K562 (cell line): ENCODE results near the gene NFATC1. TPM values are rescaled to one million over a fixed set of nuclear protein-coding genes. Genes with fewer than 3 reads are reported as not detected.

Experiments
- GTF2B ChIP-seq: IDR thresholded peaks from 2 replicates; pipeline ENCODE4 v1.6.1; 2011; ENCODE audit not compliant: insufficient read length; ENCODE audit errors: extremely low read depth
- MAZ ChIP-seq, 2 experiments: fragments of 450-650 bp in 1 of 2; sonication (generic) in 1 of 2; formaldehyde crosslinking; IDR thresholded peaks in 1 of 2; conservative IDR thresholded peaks in 1 of 2; 2 replicates each; pipeline versions ENCODE4 v1.4.0 to v1.5.0; 2020; ENCODE audit warnings: mild to moderate bottlenecking in 1 of 2, missing genetic modification reagents in 1 of 2
- NR2C1 ChIP-seq, 2 experiments: fragments of 450-650 bp; IDR thresholded peaks; 2 replicates each; pipeline ENCODE4 v1.6.1; 2017; ENCODE audit warnings: mild to moderate bottlenecking in 2 of 2, antibody characterized with exemption in 1 of 2, inconsistent platforms in 1 of 2, missing compliant biosample characterization in 1 of 2, missing genetic modification characterization in 1 of 2
- NR4A1 ChIP-seq, 2 experiments: fragments of 250-450 bp in 1 of 2; fragments of 450-650 bp in 1 of 2; sonication (Bioruptor Pico) in 1 of 2; IDR thresholded peaks; 2 replicates each; pipeline versions ENCODE4 v1.4.0 to v1.6.1; 2016 to 2020; ENCODE audit warnings: mild to moderate bottlenecking in 2 of 2, missing compliant biosample characterization in 1 of 2, missing genetic modification characterization in 1 of 2, moderate library complexity in 1 of 2
- RERE ChIP-seq: sonication (generic); formaldehyde crosslinking; IDR thresholded peaks from 2 replicates; pipeline ENCODE4 v1.8.0; 2023; ENCODE audit warnings: missing genetic modification reagents, mild to moderate bottlenecking, borderline replicate concordance
- SIN3A ChIP-seq, 2 experiments: fragments of 150-350 bp in 1 of 2; IDR thresholded peaks; 2 replicates each; pipeline ENCODE4 v1.6.1; 2011 to 2016; ENCODE audit warnings: borderline replicate concordance in 2 of 2, low read depth in 2 of 2, low read length in 2 of 2, mild to moderate bottlenecking in 2 of 2, moderate library complexity in 2 of 2; ENCODE audit not compliant: control insufficient read depth in 1 of 2
- SMARCC2 ChIP-seq: fragments of 450-650 bp; IDR thresholded peaks from 2 replicates; pipeline ENCODE4 v1.6.1; 2017; ENCODE audit warnings: antibody characterized with exemption, moderate library complexity, mild to moderate bottlenecking, low read depth
- ZNF212 ChIP-seq: fragments of 450-650 bp; formaldehyde crosslinking; IDR thresholded peaks from 2 replicates; pipeline ENCODE4 v1.4.0; 2020; ENCODE audit warnings: mild to moderate bottlenecking
- polyA plus RNA-seq, 8 experiments: library from polyadenylated mRNA; depleted of rRNA in 4 of 8; stranded (reverse) in 5 of 8; unstranded in 3 of 8; fragments of >200 nt; fragmentation: Nextera tagmentation in 2 of 8; fragmentation: Illumina TruSeq in 1 of 8; extraction: Ambion mirVana in 2 of 8; extraction: Trizol in 1 of 8; gene quantifications; 2 replicates each; pipeline versions ENCODE4 v1.2.1 to v1.2.3, GENCODE V29; 2011 to 2014; ENCODE audit warnings: inconsistent platforms in 1 of 8, missing spikeins in 1 of 8
- total RNA-seq, 7 experiments: library from RNA; depleted of rRNA in 6 of 7; stranded (reverse); fragments of >200 nt in 6 of 7; fragmentation: Illumina TruSeq in 2 of 7; extraction: Trizol in 2 of 7; gene quantifications; 2 replicates each; pipeline versions ENCODE4 v1.2.1 to v1.2.3, GENCODE V29; 2011 to 2021; ENCODE audit warnings: low replicate concordance in 1 of 7
- TF ChIP-seq, protein P1 (sequence below): fragments of 250-450 bp; sonication (Bioruptor Pico); IDR thresholded peaks from 2 replicates; pipeline ENCODE4 v1.5.0; 2020; ENCODE audit warnings: mild to moderate bottlenecking, borderline replicate concordance

NFATC1 gene
- total and polyA plus RNA-seq, 9 of the 15 experiments (the other 6 are each of a cell fraction or from before 2014, with no cell fraction given) = 1.1 to 16.4 (median 2.5) TPM

GRCh38 chr18:79523206-79523735 lies 127.5 kb downstream of the NFATC1 start (continued):
- TF ChIP-seq RERE (CRISPR knock-in tag) (no peak), SMARCC2 (no peak), NR4A1 (CRISPR knock-in tag; IDR thresholded peaks at IDR 0.05) (no peak), NR4A1 (tag; IDR thresholded peaks at IDR 0.05) (no peak), MAZ (CRISPR knock-in tag; conservative IDR thresholded peaks at IDR 0.05 in 1 of 2, IDR thresholded peaks at IDR 0.05 in 1 of 2) (no peak), SIN3A (IDR thresholded peaks at IDR 0.05; ENCODE audit: borderline replicate concordance in 2 of 2, control insufficient read depth in 1 of 2, low read depth in 2 of 2, low read length in 2 of 2) (no peak), GTF2B (no peak), ZNF212 (CRISPR knock-in tag) (no peak), NR2C1 (IDR thresholded peaks at IDR 0.05) (no peak), NR2C1 (tag; IDR thresholded peaks at IDR 0.05) (no peak)
- TF ChIP-seq, protein P1, sequence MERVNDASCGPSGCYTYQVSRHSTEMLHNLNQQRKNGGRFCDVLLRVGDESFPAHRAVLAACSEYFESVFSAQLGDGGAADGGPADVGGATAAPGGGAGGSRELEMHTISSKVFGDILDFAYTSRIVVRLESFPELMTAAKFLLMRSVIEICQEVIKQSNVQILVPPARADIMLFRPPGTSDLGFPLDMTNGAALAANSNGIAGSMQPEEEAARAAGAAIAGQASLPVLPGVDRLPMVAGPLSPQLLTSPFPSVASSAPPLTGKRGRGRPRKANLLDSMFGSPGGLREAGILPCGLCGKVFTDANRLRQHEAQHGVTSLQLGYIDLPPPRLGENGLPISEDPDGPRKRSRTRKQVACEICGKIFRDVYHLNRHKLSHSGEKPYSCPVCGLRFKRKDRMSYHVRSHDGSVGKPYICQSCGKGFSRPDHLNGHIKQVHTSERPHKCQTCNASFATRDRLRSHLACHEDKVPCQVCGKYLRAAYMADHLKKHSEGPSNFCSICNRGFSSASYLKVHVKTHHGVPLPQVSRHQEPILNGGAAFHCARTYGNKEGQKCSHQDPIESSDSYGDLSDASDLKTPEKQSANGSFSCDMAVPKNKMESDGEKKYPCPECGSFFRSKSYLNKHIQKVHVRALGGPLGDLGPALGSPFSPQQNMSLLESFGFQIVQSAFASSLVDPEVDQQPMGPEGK (CRISPR knock-in tag) = no peak
